Ishikawa (cell line): ENCODE results near the gene PRM2.

Source experiments
- CEBPB ChIP-seq: IDR thresholded peaks from 2 replicates; pipeline ENCODE4 v1.6.1; 2012
- CREB1 ChIP-seq: IDR thresholded peaks from 2 replicates; pipeline ENCODE4 v1.6.1; 2012; ENCODE audit warnings: low read depth
- EGR1 ChIP-seq: IDR thresholded peaks from 2 replicates; pipeline ENCODE4 v1.6.1; 2012
- EP300 ChIP-seq: IDR thresholded peaks from 2 replicates; pipeline ENCODE4 v1.6.1; 2012; ENCODE audit warnings: borderline replicate concordance
- FOXM1 ChIP-seq: IDR thresholded peaks from 2 replicates; pipeline ENCODE4 v1.6.1; 2012; ENCODE audit warnings: low read depth, borderline replicate concordance
- NFIC ChIP-seq: IDR thresholded peaks from 2 replicates; pipeline ENCODE4 v1.6.1; 2012
- RAD21 ChIP-seq: IDR thresholded peaks from 2 replicates; pipeline ENCODE4 v1.6.1; 2012; ENCODE audit warnings: low read depth
- TAF1 ChIP-seq: IDR thresholded peaks from 2 replicates; pipeline ENCODE4 v1.6.1; 2012; ENCODE audit warnings: low read depth, mild to moderate bottlenecking
- TCF12 ChIP-seq: IDR thresholded peaks from 2 replicates; pipeline ENCODE4 v1.6.1; 2012; ENCODE audit warnings: low read depth
- TEAD4 ChIP-seq: IDR thresholded peaks from 2 replicates; pipeline ENCODE4 v1.6.1; 2012
- YY1 ChIP-seq: IDR thresholded peaks from 2 replicates; pipeline ENCODE4 v1.6.1; 2012; ENCODE audit warnings: low read depth
- TF ChIP-seq, protein P1 (sequence below): IDR thresholded peaks from 2 replicates; pipeline ENCODE4 v1.6.1; 2012; ENCODE audit warnings: low read depth, mild to moderate bottlenecking
- TF ChIP-seq, protein P2 (sequence below): IDR thresholded peaks from 2 replicates; pipeline ENCODE4 v1.6.1; 2012
- TF ChIP-seq, protein P3 (sequence below): IDR thresholded peaks from 2 replicates; pipeline ENCODE4 v1.6.1; 2012

The PRM2 gene

GRCh38 chr16:11229906-11230305 is 46.4 kb downstream of the PRM2 start:
- TF ChIP-seq TEAD4, result no peak
- no peak for TF ChIP-seq CREB1
- TF ChIP-seq NFIC, result 0 out of 2 replicates have a peak, but pooled peaks have one; percentile 17
- TF ChIP-seq FOXM1, result no peak
- TF ChIP-seq EGR1, result no peak

DNA sequence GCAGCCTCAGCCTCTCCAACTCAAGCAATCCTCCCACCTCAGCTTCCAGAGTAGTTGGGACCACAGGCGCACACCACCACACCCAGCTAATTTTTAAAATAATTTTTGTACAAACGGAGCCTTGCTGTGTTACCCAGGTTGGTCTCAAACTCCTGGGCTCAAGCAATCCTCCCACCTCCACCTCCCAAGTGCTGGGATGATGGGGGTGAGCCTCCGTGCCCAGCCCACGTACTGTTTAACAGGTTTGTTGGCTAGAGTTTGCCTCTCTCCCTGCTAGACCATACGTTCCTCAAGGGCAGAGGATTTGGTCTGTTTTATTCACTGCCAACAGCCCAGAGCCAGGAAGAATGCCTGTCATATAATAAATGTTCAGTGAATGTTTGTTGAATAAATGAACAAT is 46.8 kb downstream of the PRM2 start:
- no peak for TF ChIP-seq EGR1
- no peak for TF ChIP-seq RAD21
- TF ChIP-seq EP300, result no peak
- TF ChIP-seq, protein P1, sequence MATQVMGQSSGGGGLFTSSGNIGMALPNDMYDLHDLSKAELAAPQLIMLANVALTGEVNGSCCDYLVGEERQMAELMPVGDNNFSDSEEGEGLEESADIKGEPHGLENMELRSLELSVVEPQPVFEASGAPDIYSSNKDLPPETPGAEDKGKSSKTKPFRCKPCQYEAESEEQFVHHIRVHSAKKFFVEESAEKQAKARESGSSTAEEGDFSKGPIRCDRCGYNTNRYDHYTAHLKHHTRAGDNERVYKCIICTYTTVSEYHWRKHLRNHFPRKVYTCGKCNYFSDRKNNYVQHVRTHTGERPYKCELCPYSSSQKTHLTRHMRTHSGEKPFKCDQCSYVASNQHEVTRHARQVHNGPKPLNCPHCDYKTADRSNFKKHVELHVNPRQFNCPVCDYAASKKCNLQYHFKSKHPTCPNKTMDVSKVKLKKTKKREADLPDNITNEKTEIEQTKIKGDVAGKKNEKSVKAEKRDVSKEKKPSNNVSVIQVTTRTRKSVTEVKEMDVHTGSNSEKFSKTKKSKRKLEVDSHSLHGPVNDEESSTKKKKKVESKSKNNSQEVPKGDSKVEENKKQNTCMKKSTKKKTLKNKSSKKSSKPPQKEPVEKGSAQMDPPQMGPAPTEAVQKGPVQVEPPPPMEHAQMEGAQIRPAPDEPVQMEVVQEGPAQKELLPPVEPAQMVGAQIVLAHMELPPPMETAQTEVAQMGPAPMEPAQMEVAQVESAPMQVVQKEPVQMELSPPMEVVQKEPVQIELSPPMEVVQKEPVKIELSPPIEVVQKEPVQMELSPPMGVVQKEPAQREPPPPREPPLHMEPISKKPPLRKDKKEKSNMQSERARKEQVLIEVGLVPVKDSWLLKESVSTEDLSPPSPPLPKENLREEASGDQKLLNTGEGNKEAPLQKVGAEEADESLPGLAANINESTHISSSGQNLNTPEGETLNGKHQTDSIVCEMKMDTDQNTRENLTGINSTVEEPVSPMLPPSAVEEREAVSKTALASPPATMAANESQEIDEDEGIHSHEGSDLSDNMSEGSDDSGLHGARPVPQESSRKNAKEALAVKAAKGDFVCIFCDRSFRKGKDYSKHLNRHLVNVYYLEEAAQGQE, result no peak
- no peak for TF ChIP-seq CEBPB

DNA sequence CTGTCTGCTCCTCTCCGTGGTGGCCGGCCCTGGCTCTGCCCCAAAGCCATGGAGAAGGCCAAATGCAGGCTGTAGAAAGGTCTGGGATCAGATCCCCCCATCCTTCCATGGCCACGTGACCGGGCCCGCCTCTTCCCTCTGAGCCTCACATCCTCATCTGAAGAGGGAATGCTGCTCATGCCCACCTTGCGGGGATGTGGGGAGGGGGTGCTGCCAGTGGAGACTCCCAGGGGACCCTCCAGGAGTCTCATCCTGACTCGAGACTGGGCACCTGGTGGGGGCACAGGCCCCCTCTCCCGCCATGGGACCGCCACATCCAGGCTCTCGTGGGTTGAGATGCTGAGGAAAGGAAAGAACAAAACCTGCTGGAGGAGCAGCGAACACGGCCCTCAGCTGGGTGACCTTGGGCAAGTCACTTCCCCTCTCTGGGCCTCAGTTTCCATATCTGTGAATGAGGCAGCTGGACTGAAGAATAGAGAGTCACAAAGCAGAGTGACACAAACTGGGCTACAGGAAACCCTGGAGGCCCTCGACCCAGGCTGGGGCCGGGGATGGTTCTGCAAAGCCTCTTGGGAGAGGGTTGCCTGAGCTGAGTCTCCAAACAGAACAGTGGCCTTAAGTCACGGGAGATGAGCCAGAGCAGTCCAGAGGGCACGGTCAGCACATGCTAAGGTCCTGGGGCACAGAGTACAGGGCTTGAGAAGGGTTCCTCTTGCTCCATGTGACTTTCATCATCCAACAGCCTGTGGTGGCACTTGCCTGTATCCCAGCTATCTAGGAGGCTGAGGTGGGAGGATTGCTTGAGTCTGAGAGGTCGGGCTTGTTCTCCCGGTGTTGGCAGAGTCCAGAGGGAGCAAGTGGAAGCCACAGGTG is 50.4 kb downstream of the PRM2 start:
- TF ChIP-seq TAF1 (no peak), CREB1 (no peak), YY1 (no peak), TEAD4 (no peak), NFIC (no peak), RAD21 (no peak), EGR1 (no peak), CEBPB (no peak), FOXM1 (no peak), TCF12 (no peak)
- TF ChIP-seq, protein P1, result no peak
- TF ChIP-seq, protein P2, sequence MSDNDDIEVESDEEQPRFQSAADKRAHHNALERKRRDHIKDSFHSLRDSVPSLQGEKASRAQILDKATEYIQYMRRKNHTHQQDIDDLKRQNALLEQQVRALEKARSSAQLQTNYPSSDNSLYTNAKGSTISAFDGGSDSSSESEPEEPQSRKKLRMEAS, result no peak
- TF ChIP-seq, protein P3, sequence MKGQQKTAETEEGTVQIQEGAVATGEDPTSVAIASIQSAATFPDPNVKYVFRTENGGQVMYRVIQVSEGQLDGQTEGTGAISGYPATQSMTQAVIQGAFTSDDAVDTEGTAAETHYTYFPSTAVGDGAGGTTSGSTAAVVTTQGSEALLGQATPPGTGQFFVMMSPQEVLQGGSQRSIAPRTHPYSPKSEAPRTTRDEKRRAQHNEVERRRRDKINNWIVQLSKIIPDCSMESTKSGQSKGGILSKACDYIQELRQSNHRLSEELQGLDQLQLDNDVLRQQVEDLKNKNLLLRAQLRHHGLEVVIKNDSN, result no peak
